BE2C (cell line): Measurements from ENCODE around the gene SLC39A1.
"Not testable (repeated sequence)": the region's sequence is repeated elsewhere in the genome, so short reads cannot be mapped to it uniquely, and the experiment has no call there.

Experiments
- DNase-seq: peaks from one replicate; pipeline ENCODE4 v3.0.0-alpha.2; 2020
- H3K27me3 ChIP-seq: fragments of 250-450 bp; sonication (Bioruptor Pico); 2 replicates; pipeline ENCODE4 v1.5.1; 2020; ENCODE audit warnings: mild to moderate bottlenecking
- H3K36me3 ChIP-seq: fragments of 250-450 bp; sonication (Bioruptor Pico); 2 replicates; pipeline ENCODE4 v1.5.1; 2020; ENCODE audit warnings: mild to moderate bottlenecking
- H3K4me1 ChIP-seq: fragments of 250-450 bp; sonication (Bioruptor Pico); 2 replicates; pipeline ENCODE4 v1.5.1; 2020
- H3K4me3 ChIP-seq: 2 replicates; pipeline ENCODE4 v1.5.1; 2011; ENCODE audit warnings: low read depth, low read length
- H3K9me3 ChIP-seq: fragments of 250-450 bp; sonication (Bioruptor Pico); 2 replicates; pipeline ENCODE4 v1.5.1; 2020
- CTCF ChIP-seq: IDR thresholded peaks from 2 replicates; pipeline ENCODE4 v1.5.1; 2012; ENCODE audit warnings: mild to moderate bottlenecking, low read depth, low read length

SLC39A1 gene

DNA sequence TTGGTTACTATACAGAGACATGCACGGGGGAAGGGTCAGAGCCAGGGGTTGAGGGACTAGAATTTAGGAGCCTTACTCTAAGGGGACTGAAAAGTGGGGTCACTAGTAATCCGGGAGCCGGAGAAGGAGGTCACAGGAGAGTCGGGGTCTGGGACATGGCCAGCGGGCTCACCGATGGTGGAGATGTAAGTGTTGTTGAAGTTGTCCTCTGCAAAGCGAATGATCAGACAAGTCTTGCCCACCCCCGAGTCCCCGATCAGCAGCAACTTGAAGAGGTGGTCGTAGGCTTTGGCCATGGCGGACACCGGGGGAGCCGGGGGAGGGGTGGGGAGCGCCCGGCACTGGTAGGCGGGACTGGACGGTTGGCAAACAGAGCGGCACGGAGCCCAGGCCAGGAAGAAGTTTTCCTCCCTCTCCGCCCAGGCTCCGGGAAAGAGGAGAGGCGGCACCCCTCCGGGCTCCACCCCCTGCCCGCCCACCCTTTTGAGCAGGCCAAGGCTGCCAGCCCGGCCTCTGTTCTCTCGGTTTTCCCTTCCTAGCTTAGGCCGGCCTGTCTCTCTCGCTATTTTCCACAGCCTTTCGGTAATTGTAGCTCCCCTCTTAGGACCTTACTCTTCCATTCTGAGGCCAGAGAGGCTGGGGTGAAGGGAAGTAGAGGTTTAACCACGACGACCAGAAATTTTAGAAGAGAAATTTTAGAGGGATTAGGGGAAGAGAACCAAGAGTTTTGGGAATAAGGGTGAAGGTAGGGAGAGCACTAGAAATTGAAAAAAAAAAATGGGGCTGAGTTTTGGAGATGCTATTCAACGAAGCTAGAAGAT, 22.8 kb upstream of the SLC39A1 start, which contains the start of gene RAB13:
RAB13 (minus strand) TSS at position 399 of the 821 bp plus-strand sequence; CDS start at position 296, 103 bp downstream.
- Histone ChIP-seq H3K36me3 (peaks cover 5% of the 10 kb centered on the region), H3K4me3 (peak within 1 kb of the TSS; percentile 70), H3K9me3 (no peaks in the 10 kb centered on the region), H3K4me1 (peaks cover 7% of the 10 kb centered on the region), H3K27me3 (no peaks in the 10 kb centered on the region)
- TF ChIP-seq CTCF, result no peak
- peak; percentile 86 for DNase-seq

GRCh38 chr1:153985341-153985912, 22.1 kb upstream of the SLC39A1 start:
- peak overlapping the region; percentile 70 for H3K4me3 ChIP-seq
- H3K36me3 ChIP-seq, result no peaks in the 10 kb centered on the region
- DNase-seq, result no peak
- H3K9me3 ChIP-seq, result no peaks in the 10 kb centered on the region
- H3K27me3 ChIP-seq, result no peaks in the 10 kb centered on the region
- peaks cover 7% of the 10 kb centered on the region for H3K4me1 ChIP-seq
- TF ChIP-seq CTCF, result no peak

- no peaks in the 10 kb centered on the region for H3K27me3 ChIP-seq
- H3K36me3 ChIP-seq, result no peaks in the 10 kb centered on the region
- no peak overlapping the region for H3K4me3 ChIP-seq
- peaks cover 7% of the 10 kb centered on the region for H3K4me1 ChIP-seq
- TF ChIP-seq CTCF, result no peak
- DNase-seq, result no peak
- H3K9me3 ChIP-seq, result no peaks in the 10 kb centered on the region
These were observed 21.0 kb upstream of the SLC39A1 start for GRCh38 chr1:153984123-153984894.

GRCh38 chr1:153981735-153982134, 18.4 kb upstream of the SLC39A1 start:
- not testable (repeated sequence) for H3K4me1 ChIP-seq, H3K4me3 ChIP-seq, DNase-seq, H3K36me3 ChIP-seq, H3K27me3 ChIP-seq, H3K9me3 ChIP-seq

DNA sequence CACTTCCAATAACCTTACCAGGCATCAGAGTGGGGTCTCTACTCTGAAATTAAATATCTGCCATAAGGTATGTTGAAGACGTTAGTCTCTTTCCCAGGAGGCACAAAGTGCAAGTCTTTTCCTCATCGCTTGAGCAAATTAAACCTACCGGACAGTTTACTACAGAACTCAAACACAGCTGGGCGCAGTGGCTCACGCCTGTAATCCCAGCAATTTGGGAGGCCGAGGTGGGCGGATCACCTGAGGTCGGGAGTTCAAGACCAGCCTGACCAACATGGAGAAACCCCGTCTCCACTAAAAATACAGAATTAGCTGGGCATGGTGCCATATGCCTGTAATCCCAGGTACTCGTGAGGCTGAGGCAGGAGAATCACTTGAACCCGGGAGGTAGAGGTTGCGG, 15.8 kb upstream of the SLC39A1 start:
- not testable (repeated sequence) for H3K27me3 ChIP-seq, H3K4me1 ChIP-seq, H3K9me3 ChIP-seq, H3K4me3 ChIP-seq, DNase-seq
- peaks cover 18% of the 10 kb centered on the region for H3K36me3 ChIP-seq

- peak overlapping the region; percentile 94 for H3K4me3 ChIP-seq
- DNase-seq, result no peak
- TF ChIP-seq CTCF, result no peak
- no peaks in the 10 kb centered on the region for H3K9me3 ChIP-seq
- H3K4me1 ChIP-seq, result no peaks in the 10 kb centered on the region
- H3K36me3 ChIP-seq, result peaks cover 25% of the 10 kb centered on the region
- H3K27me3 ChIP-seq, result no peaks in the 10 kb centered on the region
These were observed 15.1 kb upstream of the SLC39A1 start for GRCh38 chr1:153978274-153978909.
